Gastrocnemius medialis (tissue), 4 donors: ENCODE results near the gene SNCA.

Source experiments
- POLR2A ChIP-seq, 2 donors: fragments of 450-650 bp; IDR thresholded peaks; one replicate each; pipeline ENCODE4 v1.6.1; 2017; ENCODE audit warnings: antibody characterized with exemption in 2 of 2, mild to moderate bottlenecking in 2 of 2, moderate library complexity in 2 of 2
- TF ChIP-seq, protein P1 (sequence below), 5 experiments: fragments of 450-650 bp in 3 of 5; fragments of 200-600 bp in 2 of 5; sonication (generic) in 2 of 5; IDR thresholded peaks in 4 of 5; conservative IDR thresholded peaks in 1 of 5; 1 replicate in 4 of 5; 2 replicates in 1 of 5; pipeline ENCODE4 v1.5.1; 2016 to 2019; ENCODE audit warnings: antibody characterized with exemption in 5 of 5, mild to moderate bottlenecking in 3 of 5, moderate library complexity in 3 of 5

DNA sequence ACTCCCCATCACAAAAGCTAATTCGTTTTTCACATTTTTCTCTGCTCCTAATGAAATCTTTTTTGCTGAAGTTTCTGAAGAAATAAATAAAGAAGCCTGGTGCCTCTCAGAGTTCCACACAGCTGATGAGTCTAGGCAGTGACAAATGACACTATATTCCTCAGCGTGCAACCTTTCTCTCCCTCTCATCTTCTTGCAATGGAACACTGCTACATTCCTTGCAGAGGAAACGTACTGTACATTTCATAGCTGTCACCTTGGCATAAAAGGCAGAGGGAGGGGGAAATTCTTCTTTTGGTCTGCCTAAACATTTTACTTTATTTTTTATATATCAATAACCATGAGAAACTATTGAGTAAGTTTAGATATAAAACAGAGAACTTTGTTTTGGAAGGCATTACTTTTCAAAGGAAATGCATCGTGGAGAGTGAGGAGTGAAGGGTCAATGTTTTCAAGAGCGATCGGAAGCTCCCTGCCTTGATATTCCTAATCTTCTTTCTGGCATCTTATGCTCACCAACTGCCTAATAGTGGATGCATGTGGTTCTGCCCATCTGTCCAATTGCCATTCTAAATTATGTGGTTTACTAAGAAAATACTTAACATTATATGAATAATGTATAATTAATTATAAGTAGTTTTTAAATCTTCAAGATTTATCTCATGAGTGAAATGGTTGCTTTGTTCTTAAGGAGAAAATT lies 29.4 kb downstream of the SNCA start:
- TF ChIP-seq, protein P1, sequence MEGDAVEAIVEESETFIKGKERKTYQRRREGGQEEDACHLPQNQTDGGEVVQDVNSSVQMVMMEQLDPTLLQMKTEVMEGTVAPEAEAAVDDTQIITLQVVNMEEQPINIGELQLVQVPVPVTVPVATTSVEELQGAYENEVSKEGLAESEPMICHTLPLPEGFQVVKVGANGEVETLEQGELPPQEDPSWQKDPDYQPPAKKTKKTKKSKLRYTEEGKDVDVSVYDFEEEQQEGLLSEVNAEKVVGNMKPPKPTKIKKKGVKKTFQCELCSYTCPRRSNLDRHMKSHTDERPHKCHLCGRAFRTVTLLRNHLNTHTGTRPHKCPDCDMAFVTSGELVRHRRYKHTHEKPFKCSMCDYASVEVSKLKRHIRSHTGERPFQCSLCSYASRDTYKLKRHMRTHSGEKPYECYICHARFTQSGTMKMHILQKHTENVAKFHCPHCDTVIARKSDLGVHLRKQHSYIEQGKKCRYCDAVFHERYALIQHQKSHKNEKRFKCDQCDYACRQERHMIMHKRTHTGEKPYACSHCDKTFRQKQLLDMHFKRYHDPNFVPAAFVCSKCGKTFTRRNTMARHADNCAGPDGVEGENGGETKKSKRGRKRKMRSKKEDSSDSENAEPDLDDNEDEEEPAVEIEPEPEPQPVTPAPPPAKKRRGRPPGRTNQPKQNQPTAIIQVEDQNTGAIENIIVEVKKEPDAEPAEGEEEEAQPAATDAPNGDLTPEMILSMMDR (IDR thresholded peaks at IDR 0.05 in 4 of 5, conservative IDR thresholded peaks at IDR 0.05 in 1 of 5) = no peak
- no peak for TF ChIP-seq POLR2A (IDR thresholded peaks at IDR 0.05)
